Mesendoderm (in vitro differentiated cells): ENCODE results near the gene TMED9.
"Not testable (repeated sequence)": the region's sequence is repeated elsewhere in the genome, so short reads cannot be mapped to it uniquely, and the experiment has no call there.

Source experiments
- DNase-seq: peaks from one replicate; pipeline ENCODE4 v3.0.0; 2013
- H2AK5ac ChIP-seq: 2 replicates; pipeline ENCODE4 v1.6.1; 2013; ENCODE audit warnings: low read length, inconsistent platforms
- H2BK120ac ChIP-seq: 2 replicates; pipeline ENCODE4 v1.6.1; 2013; ENCODE audit warnings: low read depth, mild to moderate bottlenecking, low read length, moderate library complexity, mixed read lengths
- H2BK15ac ChIP-seq: replicated peaks from 2 replicates; pipeline ENCODE4 v1.6.1; 2013; ENCODE audit warnings: low read depth, mild to moderate bottlenecking, moderate library complexity
- H2BK5ac ChIP-seq: 2 replicates; pipeline ENCODE4 v1.6.1; 2013; ENCODE audit warnings: low read length, inconsistent platforms
- H3K18ac ChIP-seq: 2 replicates; pipeline ENCODE4 v1.6.1; 2013; ENCODE audit warnings: mild to moderate bottlenecking, low read length, mixed read lengths
- H3K23ac ChIP-seq: one replicate; pipeline ENCODE4 v1.6.1; 2013; ENCODE audit warnings: low read length
- H3K27ac ChIP-seq: 2 replicates; pipeline ENCODE4 v1.5.1; 2013; ENCODE audit warnings: low read depth, mild to moderate bottlenecking, inconsistent platforms, low read length, moderate library complexity
- H3K27me3 ChIP-seq: 2 replicates; pipeline ENCODE4 v1.6.1; 2013; ENCODE audit warnings: low read length, control low read depth, mild to moderate bottlenecking, inconsistent platforms; ENCODE audit not compliant: insufficient read depth, poor library complexity
- H3K36me3 ChIP-seq: 2 replicates; pipeline ENCODE4 v1.6.1; 2013; ENCODE audit warnings: low read length, inconsistent platforms; ENCODE audit not compliant: control insufficient read depth, insufficient read depth
- H3K4ac ChIP-seq: one replicate; pipeline ENCODE4 v1.6.1; 2013; ENCODE audit warnings: low read depth, mild to moderate bottlenecking, low read length, moderate library complexity
- H3K4me1 ChIP-seq: 2 replicates; pipeline ENCODE4 v1.6.1; 2013; ENCODE audit warnings: low read depth, low read length, inconsistent platforms; ENCODE audit not compliant: control insufficient read depth
- H3K4me2 ChIP-seq: 2 replicates; pipeline ENCODE4 v1.6.1; 2013; ENCODE audit warnings: low read length
- H3K4me3 ChIP-seq: 2 replicates; pipeline ENCODE4 v1.5.1; 2013; ENCODE audit warnings: mild to moderate bottlenecking, low read length
- H3K56ac ChIP-seq: one replicate; pipeline ENCODE4 v1.6.1; 2013; ENCODE audit warnings: low read length
- H3K79me1 ChIP-seq: 2 replicates; pipeline ENCODE4 v1.6.1; 2013; ENCODE audit warnings: low read length, inconsistent platforms
- H3K79me2 ChIP-seq: 2 replicates; pipeline ENCODE4 v1.6.1; 2013; ENCODE audit warnings: mild to moderate bottlenecking, low read length; ENCODE audit not compliant: control insufficient read depth, insufficient read depth
- H3K9ac ChIP-seq: 2 replicates; pipeline ENCODE4 v1.6.1; 2013; ENCODE audit warnings: low read length, inconsistent platforms
- H4K5ac ChIP-seq: one replicate; pipeline ENCODE4 v1.6.1; 2013; ENCODE audit warnings: low read length
- H4K8ac ChIP-seq: one replicate; pipeline ENCODE4 v1.6.1; 2013; ENCODE audit warnings: low read depth, mild to moderate bottlenecking, control low read depth, low read length, moderate library complexity
- WGBS: extraction: QIAGEN DNeasy Blood & Tissue Kit; methylation state at CpG from one replicate; pipeline ENCODE4 v1.1.7; 2013; ENCODE audit warnings: low lambda C conversion rate, missing lambda C conversion rate; ENCODE audit not compliant: insufficient coverage; ENCODE audit errors: extremely low coverage; 5-methylcytosine and 5-hydroxymethylcytosine counted together

TMED9 gene

GRCh38 chr5:177555228-177555627, 36.8 kb upstream of the TMED9 start:
- no peak overlapping the region for H3K56ac ChIP-seq
- H4K5ac ChIP-seq: no peak overlapping the region
- peaks cover 6% of the 10 kb centered on the region for H3K4me1 ChIP-seq
- peaks cover 22% of the 10 kb centered on the region for H3K79me1 ChIP-seq
- H3K9ac ChIP-seq: no peak overlapping the region
- no peak overlapping the region for H2BK5ac ChIP-seq
- no peak overlapping the region for H3K18ac ChIP-seq
- no peak overlapping the region for H3K4me3 ChIP-seq
- no peak overlapping the region for H3K23ac ChIP-seq
- no peaks in the 10 kb centered on the region for H3K36me3 ChIP-seq
- H2BK120ac ChIP-seq: no peak overlapping the region
- WGBS: no CpG with 5 or more reads among the region's 2 CpGs
- H3K79me2 ChIP-seq: peaks cover 30% of the 10 kb centered on the region
- no peak overlapping the region for H3K4me2 ChIP-seq
- no peak overlapping the region for H4K8ac ChIP-seq
- H2AK5ac ChIP-seq: no peak overlapping the region
- no peak overlapping the region for H3K4ac ChIP-seq
- H2BK15ac ChIP-seq: no peak overlapping the region
- no peaks in the 10 kb centered on the region for H3K27me3 ChIP-seq
- DNase-seq: no peak
- no peak overlapping the region for H3K27ac ChIP-seq

GRCh38 chr5:177555665-177556064, 36.3 kb upstream of the TMED9 start:
- Histone ChIP-seq H2BK15ac (no peak overlapping the region), H3K56ac (no peak overlapping the region), H3K4ac (no peak overlapping the region), H2BK5ac (no peak overlapping the region), H3K4me2 (no peak overlapping the region), H3K4me1 (peaks cover 6% of the 10 kb centered on the region), H3K18ac (no peak overlapping the region), H3K79me1 (peaks cover 19% of the 10 kb centered on the region), H4K5ac (no peak overlapping the region), H3K9ac (no peak overlapping the region), H2BK120ac (no peak overlapping the region), H3K79me2 (peaks cover 27% of the 10 kb centered on the region), H4K8ac (no peak overlapping the region), H3K27ac (no peak overlapping the region), H3K23ac (no peak overlapping the region), H3K4me3 (no peak overlapping the region), H3K27me3 (no peaks in the 10 kb centered on the region), H2AK5ac (no peak overlapping the region), H3K36me3 (no peaks in the 10 kb centered on the region)
- no CpG with 5 or more reads among the region's 5 CpGs for WGBS
- no peak for DNase-seq

GRCh38 chr5:177557041-177557647, 34.9 kb upstream of the TMED9 start:
- H2AK5ac ChIP-seq: no peak overlapping the region
- H3K79me1 ChIP-seq: peaks cover 13% of the 10 kb centered on the region
- no peak overlapping the region for H2BK5ac ChIP-seq
- no peaks in the 10 kb centered on the region for H3K36me3 ChIP-seq
- peaks cover 18% of the 10 kb centered on the region for H3K79me2 ChIP-seq
- H3K56ac ChIP-seq: no peak overlapping the region
- WGBS: no CpG with 5 or more reads among the region's 4 CpGs
- no peak overlapping the region for H3K18ac ChIP-seq
- H4K8ac ChIP-seq: no peak overlapping the region
- no peak overlapping the region for H3K27ac ChIP-seq
- H3K4me3 ChIP-seq: no peak overlapping the region
- no peak for DNase-seq
- no peak overlapping the region for H2BK120ac ChIP-seq
- no peaks in the 10 kb centered on the region for H3K27me3 ChIP-seq
- no peak overlapping the region for H3K4me2 ChIP-seq
- H3K9ac ChIP-seq: no peak overlapping the region
- no peak overlapping the region for H4K5ac ChIP-seq
- H2BK15ac ChIP-seq: no peak overlapping the region
- H3K23ac ChIP-seq: no peak overlapping the region
- H3K4me1 ChIP-seq: peaks cover 6% of the 10 kb centered on the region
- H3K4ac ChIP-seq: no peak overlapping the region

GRCh38 chr5:177557796-177558195, 34.2 kb upstream of the TMED9 start:
- H3K23ac ChIP-seq: no peak overlapping the region
- no peak overlapping the region for H3K4me2 ChIP-seq
- no CpG with 5 or more reads among the region's 5 CpGs for WGBS
- no peaks in the 10 kb centered on the region for H3K27me3 ChIP-seq
- H2AK5ac ChIP-seq: no peak overlapping the region
- H3K4ac ChIP-seq: no peak overlapping the region
- no peak overlapping the region for H3K27ac ChIP-seq
- H4K8ac ChIP-seq: no peak overlapping the region
- H4K5ac ChIP-seq: no peak overlapping the region
- H2BK120ac ChIP-seq: no peak overlapping the region
- H2BK15ac ChIP-seq: no peak overlapping the region
- no peaks in the 10 kb centered on the region for H3K36me3 ChIP-seq
- H2BK5ac ChIP-seq: no peak overlapping the region
- peaks cover 7% of the 10 kb centered on the region for H3K79me1 ChIP-seq
- H3K4me1 ChIP-seq: peaks cover 6% of the 10 kb centered on the region
- H3K56ac ChIP-seq: no peak overlapping the region
- no peak for DNase-seq
- no peak overlapping the region for H3K9ac ChIP-seq
- no peak overlapping the region for H3K18ac ChIP-seq
- peaks cover 11% of the 10 kb centered on the region for H3K79me2 ChIP-seq
- no peak overlapping the region for H3K4me3 ChIP-seq

GRCh38 chr5:177559446-177559941, 32.5 kb upstream of the TMED9 start:
- WGBS: no CpG with 5 or more reads among the region's 8 CpGs
- not testable (repeated sequence) for H4K8ac ChIP-seq, H3K4me1 ChIP-seq, H3K36me3 ChIP-seq, H3K9ac ChIP-seq, H3K4ac ChIP-seq, H3K18ac ChIP-seq, H2AK5ac ChIP-seq, H3K27me3 ChIP-seq, H2BK15ac ChIP-seq, H3K4me3 ChIP-seq, H2BK120ac ChIP-seq, DNase-seq, H3K23ac ChIP-seq, H3K79me2 ChIP-seq, H3K79me1 ChIP-seq, H2BK5ac ChIP-seq, H3K27ac ChIP-seq, H3K4me2 ChIP-seq, H3K56ac ChIP-seq, H4K5ac ChIP-seq

- no peak overlapping the region for H3K56ac ChIP-seq
- H3K4ac ChIP-seq: no peak overlapping the region
- H2BK15ac ChIP-seq: no peak overlapping the region
- no peak overlapping the region for H3K27ac ChIP-seq
- no peak overlapping the region for H3K4me2 ChIP-seq
- DNase-seq: no peak
- no peak overlapping the region for H4K8ac ChIP-seq
- no peak overlapping the region for H3K9ac ChIP-seq
- H3K27me3 ChIP-seq: no peaks in the 10 kb centered on the region
- no CpG with 5 or more reads among the region's 8 CpGs for WGBS
- no peak overlapping the region for H2BK5ac ChIP-seq
- no peak overlapping the region for H3K23ac ChIP-seq
- H3K4me3 ChIP-seq: no peak overlapping the region
- H3K36me3 ChIP-seq: no peaks in the 10 kb centered on the region
- H3K4me1 ChIP-seq: no peaks in the 10 kb centered on the region
- H3K79me2 ChIP-seq: no peaks in the 10 kb centered on the region
- H2AK5ac ChIP-seq: no peak overlapping the region
- no peak overlapping the region for H2BK120ac ChIP-seq
- H4K5ac ChIP-seq: no peak overlapping the region
- no peak overlapping the region for H3K18ac ChIP-seq
- no peaks in the 10 kb centered on the region for H3K79me1 ChIP-seq
Measured at GRCh38 chr5:177565046-177565445, 27.0 kb upstream of the TMED9 start.
